ENCODE results near the gene PHC3.

PHC3 gene

DNA sequence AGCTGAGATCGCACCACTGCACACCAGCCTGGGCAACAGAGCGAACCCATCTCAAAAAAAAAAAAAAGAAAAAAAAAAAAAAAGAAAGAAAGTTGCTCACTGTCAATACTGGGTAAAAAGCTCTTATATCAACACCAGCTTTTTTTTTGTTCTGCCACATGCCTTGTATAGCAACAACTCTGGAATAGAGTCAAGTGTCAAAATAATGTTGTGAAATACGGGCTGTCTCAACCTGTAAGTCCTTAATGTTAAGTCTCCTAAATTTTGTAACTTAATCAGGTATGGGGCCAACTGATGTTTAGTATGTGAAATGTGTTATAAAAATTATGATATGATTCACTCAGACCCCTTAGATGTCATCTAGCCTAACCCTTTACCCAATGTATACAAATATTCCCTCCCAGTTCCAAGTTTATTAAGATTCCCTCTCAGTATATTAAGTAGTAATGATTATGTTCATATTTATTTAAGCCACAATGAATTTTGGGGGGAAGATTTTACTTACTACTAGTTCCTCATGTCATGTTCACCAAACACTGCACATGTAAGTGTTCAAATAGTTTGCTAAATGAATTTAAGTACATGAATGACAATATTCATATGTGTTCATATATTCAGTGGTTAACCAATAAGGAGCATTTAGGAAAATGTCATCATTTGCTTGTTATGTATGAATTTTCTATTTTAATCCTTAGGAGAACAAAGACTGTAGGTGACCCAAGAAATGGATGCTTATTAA is 91.5 kb downstream of the PHC3 start:
- H3K27me3 ChIP-seq (replicated peaks; ENCODE audit: control insufficient read depth, insufficient read depth, low read length): no peaks in the 10 kb centered on the region
- H3K4me1 ChIP-seq (ENCODE audit: control insufficient read depth, insufficient read depth, low read length): peaks cover 8% of the 10 kb centered on the region
- no peak overlapping the region for H3K4me3 ChIP-seq (ENCODE audit: low read length)
- DNase-seq (ENCODE audit: low read depth): peak; percentile 45
- no peak overlapping the region for H3K9ac ChIP-seq (ENCODE audit: low read length)
- H3K9me3 ChIP-seq (ENCODE audit: control insufficient read depth, low read length): no peaks in the 10 kb centered on the region
- peaks cover 80% of the 10 kb centered on the region for H3K36me3 ChIP-seq (ENCODE audit: control insufficient read depth, insufficient read depth, low read length, severe bottlenecking)

DNA sequence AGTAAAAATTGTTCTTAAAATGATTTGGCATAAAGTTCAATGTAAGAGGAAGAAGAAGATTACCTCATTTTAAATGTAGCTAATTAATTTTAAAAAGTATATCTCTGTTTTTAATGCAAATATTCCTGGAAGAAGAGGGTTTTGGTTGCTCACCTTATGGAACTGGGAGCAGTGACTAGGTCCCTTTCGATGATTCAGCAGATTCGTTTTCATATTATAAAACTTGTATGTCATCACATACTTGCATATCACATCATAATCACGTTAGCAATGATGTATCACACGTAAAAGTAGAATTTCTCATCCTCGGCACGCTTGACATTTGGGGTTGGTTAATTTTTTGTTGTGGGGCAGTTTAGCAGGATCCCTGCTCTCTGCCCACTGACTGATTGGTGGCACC is 96.1 kb downstream of the PHC3 start:
- Histone ChIP-seq H3K9me3 (ENCODE audit: control insufficient read depth, low read length) (no peaks in the 10 kb centered on the region), H3K4me1 (ENCODE audit: control insufficient read depth, insufficient read depth, low read length) (peaks cover 12% of the 10 kb centered on the region), H3K36me3 (ENCODE audit: control insufficient read depth, insufficient read depth, low read length, severe bottlenecking) (peaks cover 69% of the 10 kb centered on the region), H3K9ac (ENCODE audit: low read length) (no peak overlapping the region), H3K27me3 (replicated peaks; ENCODE audit: control insufficient read depth, insufficient read depth, low read length) (no peaks in the 10 kb centered on the region), H3K4me3 (ENCODE audit: low read length) (no peak overlapping the region)
- no peak for DNase-seq (ENCODE audit: low read depth)

DNA sequence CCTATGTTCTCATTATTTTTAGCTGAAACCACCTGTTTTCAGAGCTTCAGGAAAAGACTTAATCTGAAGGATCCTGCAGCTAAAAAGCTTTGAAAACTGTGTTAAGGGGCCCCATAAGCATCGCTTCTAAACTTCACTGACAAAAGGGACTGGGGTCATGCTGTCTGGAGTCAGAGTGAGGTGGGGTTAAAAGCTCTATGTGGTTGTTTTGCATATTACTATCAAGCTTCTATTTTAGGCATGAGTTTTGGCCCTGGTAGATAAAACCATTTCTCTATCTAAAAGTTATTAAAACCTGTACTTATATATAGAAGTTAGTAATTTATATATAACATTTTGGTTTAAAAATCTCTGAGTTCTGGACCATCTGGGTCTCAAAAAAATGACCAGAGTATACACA is 98.2 kb downstream of the PHC3 start:
- Histone ChIP-seq H3K27me3 (replicated peaks; ENCODE audit: control insufficient read depth, insufficient read depth, low read length) (no peaks in the 10 kb centered on the region), H3K9ac (ENCODE audit: low read length) (no peak overlapping the region), H3K9me3 (ENCODE audit: control insufficient read depth, low read length) (no peaks in the 10 kb centered on the region), H3K36me3 (ENCODE audit: control insufficient read depth, insufficient read depth, low read length, severe bottlenecking) (peaks cover 59% of the 10 kb centered on the region), H3K4me3 (ENCODE audit: low read length) (no peak overlapping the region), H3K4me1 (ENCODE audit: control insufficient read depth, insufficient read depth, low read length) (peaks cover 7% of the 10 kb centered on the region)
- DNase-seq (ENCODE audit: low read depth): no peak

DNA sequence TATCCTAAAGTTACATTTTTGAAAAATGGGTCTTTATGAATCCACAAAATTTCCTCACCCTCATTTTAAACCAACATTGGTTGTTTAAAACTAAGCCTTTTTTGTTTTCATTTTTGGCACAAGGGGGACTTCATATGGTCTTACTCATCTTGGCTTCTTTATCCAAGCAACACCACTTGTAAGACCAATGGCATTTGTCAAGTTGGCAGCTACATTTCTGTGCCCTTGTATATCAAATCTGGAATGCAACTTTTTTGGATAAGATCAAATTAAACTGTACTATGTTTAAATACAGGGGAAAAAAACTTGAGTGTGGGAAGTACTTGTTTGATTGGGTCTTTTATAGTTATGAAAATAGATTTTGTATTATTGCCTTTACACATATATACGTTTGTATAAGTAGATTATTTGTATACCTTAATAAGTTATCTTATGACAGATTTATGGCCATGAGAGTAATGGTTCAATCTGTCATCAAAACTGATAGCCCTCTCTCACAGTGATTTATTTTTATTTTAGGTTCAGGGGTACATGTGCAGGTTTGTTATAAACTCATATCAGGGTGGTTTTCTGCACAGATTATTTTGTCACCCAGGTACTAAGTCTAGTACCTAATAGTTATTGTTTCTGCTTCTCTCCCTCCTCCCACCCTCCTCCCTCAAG is 100.3 kb downstream of the PHC3 start:
- peaks cover 7% of the 10 kb centered on the region for H3K4me1 ChIP-seq (ENCODE audit: control insufficient read depth, insufficient read depth, low read length)
- H3K9ac ChIP-seq (ENCODE audit: low read length): no peak overlapping the region
- H3K27me3 ChIP-seq (replicated peaks; ENCODE audit: control insufficient read depth, insufficient read depth, low read length): no peaks in the 10 kb centered on the region
- DNase-seq (ENCODE audit: low read depth): peak; percentile 80
- no peak overlapping the region for H3K4me3 ChIP-seq (ENCODE audit: low read length)
- H3K36me3 ChIP-seq (ENCODE audit: control insufficient read depth, insufficient read depth, low read length, severe bottlenecking): peaks cover 38% of the 10 kb centered on the region
- no peaks in the 10 kb centered on the region for H3K9me3 ChIP-seq (ENCODE audit: control insufficient read depth, low read length)

DNA sequence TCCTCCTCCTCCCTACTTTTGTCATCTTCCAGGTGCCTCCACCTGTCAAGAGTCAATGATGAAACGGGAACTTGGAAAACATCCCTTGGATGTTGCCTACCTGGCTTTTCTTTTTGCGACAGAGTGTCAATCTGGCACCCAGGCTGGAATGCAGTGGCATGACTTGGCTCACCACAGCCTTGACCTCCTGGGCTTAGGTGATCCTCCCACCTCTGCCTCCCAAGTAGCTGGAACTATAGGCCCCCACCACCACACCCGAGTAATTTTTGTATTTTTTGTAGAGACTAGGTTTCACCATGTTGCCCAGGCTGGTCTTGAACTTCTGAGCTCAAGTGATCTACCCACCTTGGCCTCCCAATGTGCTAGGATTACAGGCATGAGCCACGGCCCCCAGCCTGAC is 100.9 kb downstream of the PHC3 start:
- Histone ChIP-seq H3K27me3 (replicated peaks; ENCODE audit: control insufficient read depth, insufficient read depth, low read length) (no peaks in the 10 kb centered on the region), H3K9ac (ENCODE audit: low read length) (no peak overlapping the region), H3K36me3 (ENCODE audit: control insufficient read depth, insufficient read depth, low read length, severe bottlenecking) (peaks cover 34% of the 10 kb centered on the region), H3K9me3 (ENCODE audit: control insufficient read depth, low read length) (no peaks in the 10 kb centered on the region), H3K4me3 (ENCODE audit: low read length) (no peak overlapping the region), H3K4me1 (ENCODE audit: control insufficient read depth, insufficient read depth, low read length) (peaks cover 7% of the 10 kb centered on the region)
- DNase-seq (ENCODE audit: low read depth): no peak

DNA sequence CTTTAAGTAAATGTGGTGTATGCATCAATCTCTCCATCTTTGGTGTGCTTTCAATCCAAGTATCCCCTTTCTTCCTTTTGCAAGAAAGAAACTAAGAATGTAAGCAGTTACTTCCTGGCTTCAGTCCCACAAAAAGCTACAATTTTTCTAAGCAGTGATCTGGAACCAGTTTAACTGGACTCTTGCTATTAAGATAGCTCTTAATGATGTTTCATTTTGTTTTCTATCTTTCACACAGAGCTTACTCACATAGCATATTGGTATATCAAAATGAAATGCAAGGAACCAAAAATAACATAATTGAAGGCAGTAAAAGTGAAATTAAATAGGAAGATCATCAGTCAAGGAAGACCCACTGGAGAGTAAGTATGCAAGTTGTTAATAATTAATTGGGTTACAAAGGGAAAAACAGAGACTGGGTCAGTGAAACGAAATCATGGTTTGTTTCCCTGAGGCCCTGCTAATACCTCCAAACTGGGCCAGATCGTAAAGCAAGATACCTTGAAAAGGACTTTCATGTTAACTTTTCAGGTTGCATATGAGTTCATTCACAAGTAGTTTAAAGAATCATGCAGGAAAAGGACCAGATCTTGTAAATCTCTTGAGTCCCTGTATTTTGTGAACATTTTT is 101.9 kb downstream of the PHC3 start:
- Histone ChIP-seq H3K4me3 (ENCODE audit: low read length) (no peak overlapping the region), H3K9me3 (ENCODE audit: control insufficient read depth, low read length) (no peaks in the 10 kb centered on the region), H3K36me3 (ENCODE audit: control insufficient read depth, insufficient read depth, low read length, severe bottlenecking) (peaks cover 25% of the 10 kb centered on the region), H3K4me1 (ENCODE audit: control insufficient read depth, insufficient read depth, low read length) (peaks cover 7% of the 10 kb centered on the region), H3K9ac (ENCODE audit: low read length) (no peak overlapping the region), H3K27me3 (replicated peaks; ENCODE audit: control insufficient read depth, insufficient read depth, low read length) (no peaks in the 10 kb centered on the region)
- peak; percentile 66 for DNase-seq (ENCODE audit: low read depth)

DNA sequence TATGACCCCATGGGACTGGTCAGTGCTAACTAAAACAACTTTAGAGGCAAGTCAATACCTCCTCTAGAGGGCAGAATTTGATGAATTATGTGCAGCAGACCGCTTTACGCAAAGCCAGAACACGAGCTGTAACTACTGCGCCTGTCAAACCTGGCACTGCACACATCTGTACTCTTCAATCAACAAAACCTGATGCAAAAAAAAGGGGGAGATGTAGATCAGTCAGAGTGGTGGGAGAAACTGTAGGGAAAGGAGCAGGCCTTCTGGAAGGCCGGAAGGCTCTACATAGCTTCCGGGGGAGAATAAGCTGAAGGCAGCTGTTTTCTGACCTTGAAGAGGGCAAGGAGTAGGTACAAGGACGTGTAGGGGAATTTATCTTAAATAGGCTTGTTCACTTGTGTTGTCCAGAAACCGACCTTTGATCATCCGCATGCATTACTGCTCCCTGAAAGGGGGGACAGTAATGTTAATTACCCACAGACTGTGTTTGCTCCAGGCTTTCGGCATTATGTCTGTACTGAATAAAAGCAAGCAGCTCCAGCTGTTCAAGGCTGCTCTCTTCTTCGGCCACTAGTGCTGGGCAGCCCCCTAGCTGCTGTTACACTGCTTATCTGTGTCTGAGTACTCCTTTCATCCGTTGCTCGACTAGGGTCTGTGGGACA is 102.8 kb downstream of the PHC3 start:
- Histone ChIP-seq H3K27me3 (replicated peaks; ENCODE audit: control insufficient read depth, insufficient read depth, low read length) (no peaks in the 10 kb centered on the region), H3K9me3 (ENCODE audit: control insufficient read depth, low read length) (no peaks in the 10 kb centered on the region), H3K9ac (ENCODE audit: low read length) (no peak overlapping the region), H3K4me3 (ENCODE audit: low read length) (no peak overlapping the region), H3K4me1 (ENCODE audit: control insufficient read depth, insufficient read depth, low read length) (peaks cover 7% of the 10 kb centered on the region), H3K36me3 (ENCODE audit: control insufficient read depth, insufficient read depth, low read length, severe bottlenecking) (peaks cover 18% of the 10 kb centered on the region)
- no peak for DNase-seq (ENCODE audit: low read depth)

DNA sequence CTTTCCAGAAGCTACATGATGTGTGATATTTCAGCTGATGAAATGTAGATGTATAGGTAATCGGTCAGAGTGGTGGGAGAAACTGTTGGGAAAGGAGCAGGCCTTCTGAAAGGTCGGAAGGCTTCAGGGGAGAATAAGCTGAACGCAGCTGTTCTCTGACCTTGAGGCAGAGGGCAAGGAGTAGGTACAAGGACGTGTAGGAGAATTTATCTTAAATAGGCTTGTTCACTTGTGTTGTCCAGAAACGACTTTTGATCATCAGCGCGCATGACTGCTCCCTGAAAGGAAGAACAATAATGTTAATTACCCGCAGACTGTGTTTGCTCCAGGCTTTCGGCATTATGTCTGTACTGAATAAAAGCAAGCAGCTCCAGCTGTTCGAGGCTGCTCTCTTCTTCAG is 104.2 kb downstream of the PHC3 start:
- Histone ChIP-seq H3K36me3 (ENCODE audit: control insufficient read depth, insufficient read depth, low read length, severe bottlenecking) (peaks cover 8% of the 10 kb centered on the region), H3K4me1 (ENCODE audit: control insufficient read depth, insufficient read depth, low read length) (peaks cover 7% of the 10 kb centered on the region), H3K4me3 (ENCODE audit: low read length) (no peak overlapping the region), H3K9me3 (ENCODE audit: control insufficient read depth, low read length) (no peaks in the 10 kb centered on the region), H3K9ac (ENCODE audit: low read length) (no peak overlapping the region), H3K27me3 (replicated peaks; ENCODE audit: control insufficient read depth, insufficient read depth, low read length) (no peaks in the 10 kb centered on the region)
- DNase-seq (ENCODE audit: low read depth): no peak

DNA sequence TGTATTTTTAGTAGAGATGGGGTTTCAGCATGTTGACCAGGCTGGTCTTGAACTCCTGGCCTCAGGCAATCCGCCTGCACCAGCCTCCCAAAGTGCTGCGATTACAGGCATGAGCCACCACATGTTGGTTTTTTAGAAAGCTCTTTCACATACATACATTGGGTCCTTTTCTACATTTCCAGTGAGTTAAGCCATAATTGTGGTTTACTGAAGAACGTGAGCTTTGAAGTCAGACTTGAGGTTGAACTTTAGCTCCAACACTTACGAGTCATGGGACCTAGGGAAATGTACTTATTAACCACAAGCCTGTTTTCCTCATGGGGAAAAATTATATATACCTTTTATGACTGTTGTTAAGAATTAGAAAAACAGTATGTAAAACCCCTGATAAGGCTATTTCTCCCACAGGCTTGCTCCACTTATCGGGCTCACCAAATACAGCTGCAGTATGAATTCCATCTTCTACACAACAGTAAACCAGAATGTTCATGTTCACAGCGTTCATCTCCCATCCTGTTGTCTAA is 104.8 kb downstream of the PHC3 start:
- Histone ChIP-seq H3K27me3 (replicated peaks; ENCODE audit: control insufficient read depth, insufficient read depth, low read length) (no peaks in the 10 kb centered on the region), H3K9ac (ENCODE audit: low read length) (no peak overlapping the region), H3K4me1 (ENCODE audit: control insufficient read depth, insufficient read depth, low read length) (peaks cover 7% of the 10 kb centered on the region), H3K4me3 (ENCODE audit: low read length) (no peak overlapping the region), H3K36me3 (ENCODE audit: control insufficient read depth, insufficient read depth, low read length, severe bottlenecking) (peaks cover 3% of the 10 kb centered on the region), H3K9me3 (ENCODE audit: control insufficient read depth, low read length) (no peaks in the 10 kb centered on the region)
- DNase-seq (ENCODE audit: low read depth): peak; percentile 12

DNA sequence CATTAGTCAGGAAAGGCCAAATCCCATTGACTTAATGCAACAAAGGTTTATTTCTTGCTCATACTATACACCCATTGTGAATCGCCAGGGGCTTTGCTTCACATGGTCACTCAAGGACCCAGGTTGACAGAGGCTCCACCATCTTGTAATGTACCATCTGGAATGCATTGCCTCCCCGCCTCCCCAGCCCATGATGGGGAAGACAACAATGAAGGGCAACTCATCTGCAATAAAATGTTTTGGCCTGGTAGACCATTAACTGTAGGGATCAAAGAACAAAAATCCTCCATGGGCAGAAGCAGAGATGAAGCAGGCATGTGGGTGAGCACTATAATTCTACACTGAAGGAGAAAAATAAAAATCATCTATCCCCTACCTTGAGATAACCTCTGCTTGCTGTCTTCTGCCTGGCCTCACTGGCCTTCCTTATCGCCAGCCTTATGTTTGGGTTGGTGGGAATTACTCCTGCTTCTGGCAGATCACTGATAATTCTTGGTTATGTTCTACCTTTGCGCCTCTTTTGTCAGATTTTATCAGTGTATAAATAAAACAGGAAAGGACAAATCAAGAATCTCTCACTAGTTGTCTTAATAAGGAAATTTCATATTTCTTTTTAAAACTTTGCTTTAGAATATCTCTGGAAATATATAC is 106.0 kb downstream of the PHC3 start:
- H3K4me3 ChIP-seq (ENCODE audit: low read length): no peak overlapping the region
- H3K27me3 ChIP-seq (replicated peaks; ENCODE audit: control insufficient read depth, insufficient read depth, low read length): no peaks in the 10 kb centered on the region
- no peaks in the 10 kb centered on the region for H3K9me3 ChIP-seq (ENCODE audit: control insufficient read depth, low read length)
- DNase-seq (ENCODE audit: low read depth): no peak
- peaks cover 3% of the 10 kb centered on the region for H3K36me3 ChIP-seq (ENCODE audit: control insufficient read depth, insufficient read depth, low read length, severe bottlenecking)
- H3K4me1 ChIP-seq (ENCODE audit: control insufficient read depth, insufficient read depth, low read length): no peaks in the 10 kb centered on the region
- no peak overlapping the region for H3K9ac ChIP-seq (ENCODE audit: low read length)

DNA sequence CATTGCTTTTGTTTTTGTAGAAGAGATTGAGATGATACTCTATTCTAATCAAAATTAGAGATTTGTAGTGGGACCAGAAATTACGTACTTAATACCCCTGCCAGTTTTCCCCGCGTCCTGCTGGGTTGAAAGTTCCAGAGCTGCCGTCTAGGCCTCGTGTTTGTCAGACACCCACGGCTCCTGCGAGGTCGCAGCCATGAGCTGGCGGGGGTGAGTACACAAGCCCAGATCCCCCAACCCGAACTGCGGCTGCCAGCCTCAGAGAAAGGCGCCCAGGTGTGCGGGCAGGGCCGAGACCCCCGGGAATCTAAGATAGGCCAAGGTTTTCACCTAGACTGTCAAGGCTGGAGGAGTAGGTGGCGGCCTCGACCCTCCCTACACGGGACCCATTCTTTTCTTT is 117.4 kb downstream of the PHC3 start:
- H3K36me3 ChIP-seq (ENCODE audit: control insufficient read depth, insufficient read depth, low read length, severe bottlenecking): no peaks in the 10 kb centered on the region
- H3K9me3 ChIP-seq (ENCODE audit: control insufficient read depth, low read length): no peaks in the 10 kb centered on the region
- H3K9ac ChIP-seq (ENCODE audit: low read length): no peak overlapping the region
- no peak overlapping the region for H3K4me3 ChIP-seq (ENCODE audit: low read length)
- no peaks in the 10 kb centered on the region for H3K4me1 ChIP-seq (ENCODE audit: control insufficient read depth, insufficient read depth, low read length)
- no peak for DNase-seq (ENCODE audit: low read depth)
- no peaks in the 10 kb centered on the region for H3K27me3 ChIP-seq (replicated peaks; ENCODE audit: control insufficient read depth, insufficient read depth, low read length)
